H9 (cell line): Measurements from ENCODE around the gene FILIP1. TPM values are rescaled to one million over a fixed set of nuclear protein-coding genes. Genes with fewer than 3 reads are reported as not detected.

Experiments
- DNase-seq: peaks from one replicate; pipeline ENCODE4 v3.0.0-alpha.2; 2017
- H2AFZ ChIP-seq: one replicate; pipeline ENCODE4 v1.6.1; 2013; ENCODE audit warnings: mild to moderate bottlenecking, low read length, control low read depth, moderate library complexity
- H2AK5ac ChIP-seq: 2 replicates; pipeline ENCODE4 v1.6.1; 2013; ENCODE audit warnings: low read length, control low read depth, mixed read lengths; ENCODE audit not compliant: insufficient read length
- H2BK120ac ChIP-seq: one replicate; pipeline ENCODE4 v1.6.1; 2013; ENCODE audit warnings: low read depth, mild to moderate bottlenecking, low read length, control low read depth, inconsistent platforms; ENCODE audit not compliant: poor library complexity, severe bottlenecking
- H2BK12ac ChIP-seq: 2 replicates; pipeline ENCODE4 v1.6.1; 2013; ENCODE audit warnings: low read length, control low read depth, mixed read lengths, low read depth; ENCODE audit not compliant: insufficient read length
- H2BK15ac ChIP-seq: 2 replicates; pipeline ENCODE4 v1.6.1; 2013; ENCODE audit warnings: low read depth, low read length, control low read depth
- H2BK20ac ChIP-seq: one replicate; pipeline ENCODE4 v1.6.1; 2013; ENCODE audit warnings: low read depth, mild to moderate bottlenecking, low read length, control low read depth, inconsistent platforms; ENCODE audit not compliant: poor library complexity, severe bottlenecking
- H2BK5ac ChIP-seq: 2 replicates; pipeline ENCODE4 v1.6.1; 2013; ENCODE audit warnings: low read length, control low read depth, mixed read lengths; ENCODE audit not compliant: insufficient read length
- H3K14ac ChIP-seq: 2 replicates; pipeline ENCODE4 v1.6.1; 2013; ENCODE audit warnings: low read length, control low read depth; ENCODE audit not compliant: insufficient read depth
- H3K18ac ChIP-seq: 2 replicates; pipeline ENCODE4 v1.6.1; 2013; ENCODE audit warnings: low read depth, mild to moderate bottlenecking, mixed read lengths, low read length, control low read depth; ENCODE audit not compliant: insufficient read length
- H3K23ac ChIP-seq: 2 replicates; pipeline ENCODE4 v1.6.1; 2013; ENCODE audit warnings: low read length, control low read depth, mixed read lengths, low read depth; ENCODE audit not compliant: insufficient read length
- H3K23me2 ChIP-seq: 2 replicates; pipeline ENCODE4 v1.6.1; 2013; ENCODE audit warnings: low read depth, mild to moderate bottlenecking, mixed read lengths, low read length, control low read depth; ENCODE audit not compliant: insufficient read length, poor library complexity, severe bottlenecking
- H3K27ac ChIP-seq: 2 replicates; pipeline ENCODE4 v1.5.1; 2013; ENCODE audit warnings: low read length, control low read depth, mixed read lengths, low read depth; ENCODE audit not compliant: insufficient read length
- H3K27me3 ChIP-seq: 2 replicates; pipeline ENCODE4 v1.6.1; 2013; ENCODE audit warnings: low read length, control low read depth, inconsistent platforms; ENCODE audit not compliant: insufficient read depth
- H3K4ac ChIP-seq: 2 replicates; pipeline ENCODE4 v1.6.1; 2013; ENCODE audit warnings: low read depth, mild to moderate bottlenecking, control low read depth, inconsistent platforms, low read length, moderate library complexity
- H3K4me1 ChIP-seq: 2 replicates; pipeline ENCODE4 v1.6.1; 2013; ENCODE audit warnings: low read length, control low read depth, inconsistent platforms; ENCODE audit not compliant: insufficient read depth
- H3K4me2 ChIP-seq: 2 replicates; pipeline ENCODE4 v1.6.1; 2013; ENCODE audit warnings: low read length, control low read depth, mixed read lengths; ENCODE audit not compliant: insufficient read length, insufficient read depth
- H3K56ac ChIP-seq: 2 replicates; pipeline ENCODE4 v1.6.1; 2013; ENCODE audit warnings: low read depth, mild to moderate bottlenecking, mixed read lengths, low read length, control low read depth; ENCODE audit not compliant: insufficient read length
- H3K79me1 ChIP-seq: 2 replicates; pipeline ENCODE4 v1.6.1; 2013; ENCODE audit warnings: low read depth, mild to moderate bottlenecking, moderate library complexity, low read length, control low read depth, inconsistent platforms; ENCODE audit not compliant: insufficient read depth, poor library complexity, severe bottlenecking
- H3K79me2 ChIP-seq: 2 replicates; pipeline ENCODE4 v1.6.1; 2013; ENCODE audit warnings: low read length, control low read depth, inconsistent platforms; ENCODE audit not compliant: insufficient read depth
- H3K9ac ChIP-seq: 2 replicates; pipeline ENCODE4 v1.6.1; 2013; ENCODE audit warnings: low read length, control low read depth, mixed read lengths; ENCODE audit not compliant: insufficient read length; ENCODE audit errors: extremely low read depth
- H3K9me3 ChIP-seq: one replicate; pipeline ENCODE4 v1.6.1; 2013; ENCODE audit warnings: low read depth, low read length, inconsistent platforms; ENCODE audit not compliant: control insufficient read depth
- H3T11ph ChIP-seq: one replicate; pipeline ENCODE4 v1.6.1; 2013; ENCODE audit warnings: mild to moderate bottlenecking, low read length, control low read depth, inconsistent platforms
- H4K20me1 ChIP-seq: one replicate; pipeline ENCODE4 v1.6.1; 2013; ENCODE audit not compliant: control insufficient read depth, insufficient read length, insufficient read depth
- H4K5ac ChIP-seq: 2 replicates; pipeline ENCODE4 v1.6.1; 2013; ENCODE audit warnings: low read depth, mild to moderate bottlenecking, mixed read lengths, low read length, control low read depth; ENCODE audit not compliant: insufficient read length
- H4K8ac ChIP-seq: replicated peaks from 2 replicates; pipeline ENCODE4 v1.6.1; 2013; ENCODE audit warnings: low read length, control low read depth, mixed read lengths, low read depth; ENCODE audit not compliant: insufficient read length
- H4K91ac ChIP-seq: 2 replicates; pipeline ENCODE4 v1.6.1; 2013; ENCODE audit warnings: low read depth, mild to moderate bottlenecking, moderate library complexity, mixed read lengths, low read length, control low read depth; ENCODE audit not compliant: insufficient read length
- H3K27ac Mint-ChIP-seq, 3 experiments: 2 replicates in 2 of 3; 3 replicates in 1 of 3; pipeline ENCODE4 v1.8.0; 2020 to 2021; ENCODE audit warnings: mixed read lengths in 3 of 3, mild to moderate bottlenecking in 1 of 3, moderate library complexity in 1 of 3
- H3K27me3 Mint-ChIP-seq: 2 replicates; pipeline ENCODE4 v1.8.0; 2021; ENCODE audit warnings: low read depth, mild to moderate bottlenecking, moderate library complexity, mixed read lengths
- H3K36me3 Mint-ChIP-seq, 3 experiments: 2 replicates in 2 of 3; 3 replicates in 1 of 3; pipeline ENCODE4 v1.8.0; 2020 to 2021; ENCODE audit warnings: low read depth in 3 of 3, mixed read lengths in 3 of 3; ENCODE audit not compliant: insufficient read depth in 1 of 3
- H3K4me1 Mint-ChIP-seq, 2 experiments: 2 replicates each; pipeline ENCODE4 v1.8.0; 2020; ENCODE audit warnings: mixed read lengths in 2 of 2
- H3K4me3 Mint-ChIP-seq, 2 experiments: 2 replicates in 1 of 2; 3 replicates in 1 of 2; pipeline ENCODE4 v1.8.0; 2020 to 2021; ENCODE audit warnings: mild to moderate bottlenecking in 2 of 2, mixed read lengths in 2 of 2, moderate library complexity in 1 of 2
- H3K9me3 Mint-ChIP-seq, 2 experiments: 2 replicates in 1 of 2; 3 replicates in 1 of 2; pipeline ENCODE4 v1.8.0; 2020; ENCODE audit warnings: mild to moderate bottlenecking in 2 of 2, mixed read lengths in 2 of 2, moderate library complexity in 1 of 2
- CTCF ChIP-seq: fragments of 200-600 bp; sonication (generic); conservative IDR thresholded peaks from 3 replicates; pipeline ENCODE4 v1.8.0; 2021; ENCODE audit warnings: antibody characterized with exemption, mild to moderate bottlenecking
- WGBS: extraction: QIAGEN DNeasy Blood & Tissue Kit; methylation state at CpG from one replicate; pipeline ENCODE4 v1.1.7; 2013; ENCODE audit warnings: missing lambda C conversion rate, low lambda C conversion rate, mixed read lengths; ENCODE audit not compliant: insufficient read length; ENCODE audit errors: extremely low coverage; 5-methylcytosine and 5-hydroxymethylcytosine counted together
- total RNA-seq: library from RNA; stranded (reverse); gene quantifications from 2 replicates; pipeline ENCODE4 v1.2.1, GENCODE V29; 2021

The FILIP1 gene
- total RNA-seq, 1 experiment from 2014 or later = 10.5 TPM

GRCh38 chr6:75479712-75480111 lies 13.9 kb downstream of the FILIP1 start:
- Histone ChIP-seq H3K27ac (no peak overlapping the region), H2BK15ac (no peak overlapping the region), H3K9ac (no peak overlapping the region), H2AK5ac (no peak overlapping the region), H3K79me1 (no peaks in the 10 kb centered on the region), H3K9me3 (no peaks in the 10 kb centered on the region), H2BK20ac (no peak overlapping the region), H2AFZ (no peak overlapping the region), H2BK120ac (no peak overlapping the region), H4K20me1 (no peaks in the 10 kb centered on the region), H2BK5ac (no peak overlapping the region), H2BK12ac (no peak overlapping the region), H3K79me2 (no peaks in the 10 kb centered on the region), H3K4ac (no peak overlapping the region), H3K23me2 (no peaks in the 10 kb centered on the region), H4K91ac (no peak overlapping the region), H3T11ph (no peak overlapping the region), H3K14ac (no peak overlapping the region), H3K4me2 (no peak overlapping the region), H3K56ac (no peak overlapping the region), H3K4me1 (peaks cover 6% of the 10 kb centered on the region; the same call in 1 of the 2 replicates), H3K18ac (no peak overlapping the region), H3K23ac (no peak overlapping the region), H3K27me3 (no peaks in the 10 kb centered on the region), H4K5ac (no peak overlapping the region), H4K8ac (no peak overlapping the region)
- no peak for TF ChIP-seq CTCF
- Mint-ChIP-seq H3K4me1 (peaks cover 20 to 24% of the 10 kb centered on the region in 2 experiments), H3K36me3 (no peaks in the 10 kb centered on the region), H3K27ac (no peak overlapping the region), H3K4me3 (no peak overlapping the region), H3K27me3 (no peaks in the 10 kb centered on the region), H3K9me3 (no peaks in the 10 kb centered on the region; a peak in 1 of 5 replicates)
- no peak for DNase-seq
- no CpG with 5 or more reads among the region's 6 CpGs for WGBS
